SK-N-SH (cell line): Measurements from ENCODE around the gene DNAH7. TPM values are rescaled to one million over a fixed set of nuclear protein-coding genes. Genes with fewer than 3 reads are reported as not detected.

Source experiments
- CTCF ChIA-PET: fragments of 300-600, 350-600 bp; formaldehyde crosslinking; extraction: SDS; loops from one replicate; lab custom pipeline; 2021; lab: Yijun Ruan, JAX
- POLR2A ChIA-PET: fragments of 350-600 bp; sonication (Branson Sonifier 250); formaldehyde crosslinking; extraction: SDS; loops from one replicate; lab custom pipeline; 2020; ENCODE audit warnings: antibody characterized with exemption, inconsistent platforms; lab: Yijun Ruan, JAX
- DNase-seq: peaks from one replicate; pipeline ENCODE4 v3.0.0; 2012
- H2AFZ ChIP-seq: fragments of 200-600 bp; sonication (generic); 2 replicates; pipeline ENCODE4 v1.8.1; 2016; ENCODE audit warnings: antibody characterized with exemption, mild to moderate bottlenecking, low read depth
- H3F3A ChIP-seq: fragments of 200-600 bp; sonication (generic); replicated peaks from 2 replicates; pipeline ENCODE3; 2016; ENCODE audit warnings: antibody characterized with exemption, mild to moderate bottlenecking; ENCODE audit not compliant: insufficient read depth
- H3K27ac ChIP-seq, 2 experiments: fragments of 200-500 bp in 1 of 2; fragments of 200-600 bp in 1 of 2; sonication (Bioruptor generic) in 1 of 2; sonication (generic), shearing (Covaris generic) in 1 of 2; 2 replicates each; pipeline versions ENCODE4 v1.5.1 to v1.6.1; 2014 to 2016; ENCODE audit warnings: low read depth in 2 of 2, inconsistent platforms in 1 of 2, low read length in 1 of 2, mild to moderate bottlenecking in 1 of 2, mixed read lengths in 1 of 2
- H3K27me3 ChIP-seq: fragments of 200-600 bp; sonication (generic), shearing (Covaris generic); 2 replicates; pipeline ENCODE4 v1.6.1; 2016; ENCODE audit warnings: mixed run types; ENCODE audit not compliant: insufficient read depth
- H3K36me3 ChIP-seq, 2 experiments: fragments of 200-500 bp in 1 of 2; fragments of 200-600 bp in 1 of 2; sonication (Bioruptor generic) in 1 of 2; sonication (generic) in 1 of 2; replicated peaks in 1 of 2; 2 replicates each; pipeline versions ENCODE3 to v1.5.1; 2014 to 2016; ENCODE audit warnings: low read length in 1 of 2, mild to moderate bottlenecking in 1 of 2; ENCODE audit not compliant: insufficient read depth in 2 of 2, control insufficient read depth in 1 of 2
- H3K4me1 ChIP-seq, 2 experiments: fragments of 200-500 bp in 1 of 2; fragments of 200-600 bp in 1 of 2; sonication (Bioruptor generic) in 1 of 2; sonication (generic), shearing (Covaris generic) in 1 of 2; 2 replicates each; pipeline versions ENCODE4 v1.5.1 to v1.6.1; 2014 to 2016; ENCODE audit warnings: low read depth in 1 of 2, low read length in 1 of 2, mixed run types in 1 of 2; ENCODE audit not compliant: insufficient read depth in 2 of 2, control insufficient read depth in 1 of 2
- H3K4me2 ChIP-seq: fragments of 200-600 bp; sonication (generic), shearing (Covaris generic); 2 replicates; pipeline ENCODE4 v1.6.1; 2017; ENCODE audit warnings: mixed run types
- H3K4me3 ChIP-seq, 2 experiments: fragments of 200-500 bp in 1 of 2; fragments of 200-600 bp in 1 of 2; sonication (Bioruptor generic) in 1 of 2; sonication (generic), shearing (Covaris generic) in 1 of 2; 2 replicates each; pipeline versions ENCODE4 v1.5.1 to v1.8.1; 2014 to 2016; ENCODE audit warnings: low read depth in 2 of 2, inconsistent platforms in 1 of 2, low read length in 1 of 2, mild to moderate bottlenecking in 1 of 2, mixed read lengths in 1 of 2, moderate library complexity in 1 of 2
- H3K79me2 ChIP-seq: fragments of 200-600 bp; sonication (generic); 2 replicates; pipeline ENCODE4 v1.8.1; 2017; ENCODE audit warnings: mild to moderate bottlenecking; ENCODE audit not compliant: insufficient read depth
- H3K9ac ChIP-seq: fragments of 200-600 bp; sonication (generic); 2 replicates; pipeline ENCODE4 v1.6.1; 2017; ENCODE audit warnings: mixed run types
- H3K9me2 ChIP-seq: fragments of 200-600 bp; sonication (generic); 2 replicates; pipeline ENCODE4 v1.6.1; 2017; ENCODE audit warnings: mixed run types
- H3K9me3 ChIP-seq: fragments of 200-600 bp; sonication (generic); 2 replicates; pipeline ENCODE4 v1.6.1; 2017; ENCODE audit warnings: mixed run types, mild to moderate bottlenecking, moderate library complexity
- H4K20me1 ChIP-seq: fragments of 200-600 bp; sonication (generic); 2 replicates; pipeline ENCODE4 v1.6.1; 2017; ENCODE audit warnings: mild to moderate bottlenecking, mixed run types; ENCODE audit not compliant: insufficient read depth
- CHD2 ChIP-seq: fragments of 150-350 bp; IDR thresholded peaks from 2 replicates; pipeline ENCODE4 v1.6.1; 2018; ENCODE audit warnings: low read length; ENCODE audit not compliant: partially characterized antibody
- EP300 ChIP-seq, 2 experiments: IDR thresholded peaks; 2 replicates each; pipeline versions ENCODE4 v1.4.0 to v1.6.1; 2012; ENCODE audit warnings: borderline replicate concordance in 1 of 2, low read depth in 1 of 2, low read length in 1 of 2
- GABPA ChIP-seq: IDR thresholded peaks from 2 replicates; pipeline ENCODE4 v1.4.0; 2012; ENCODE audit warnings: low read depth, mild to moderate bottlenecking
- JUND ChIP-seq: IDR thresholded peaks from 2 replicates; pipeline ENCODE4 v1.4.0; 2012
- MEF2A ChIP-seq: IDR thresholded peaks from 2 replicates; pipeline ENCODE4 v1.4.0; 2012; ENCODE audit warnings: low read depth, borderline replicate concordance
- MXI1 ChIP-seq: IDR thresholded peaks from 2 replicates; pipeline ENCODE4 v1.6.1; 2012; ENCODE audit warnings: mild to moderate bottlenecking, low read depth, low read length, improper control_type of control experiment
- RAD21 ChIP-seq: IDR thresholded peaks from 2 replicates; pipeline ENCODE4 v1.6.1; 2012; ENCODE audit warnings: mild to moderate bottlenecking, low read length
- RXRA ChIP-seq: IDR thresholded peaks from 2 replicates; pipeline ENCODE4 v1.4.0; 2012; ENCODE audit warnings: low read depth, mild to moderate bottlenecking, borderline replicate concordance
- SIN3A ChIP-seq: IDR thresholded peaks from 2 replicates; pipeline ENCODE4 v1.6.1; 2012; ENCODE audit warnings: low read depth, mild to moderate bottlenecking, low read length, moderate library complexity, borderline replicate concordance
- TAF1 ChIP-seq: IDR thresholded peaks from 2 replicates; pipeline ENCODE4 v1.6.1; 2012; ENCODE audit warnings: low read depth, mild to moderate bottlenecking, low read length, moderate library complexity, borderline replicate concordance
- TEAD4 ChIP-seq: IDR thresholded peaks from 2 replicates; pipeline ENCODE4 v1.4.0; 2012; ENCODE audit warnings: mild to moderate bottlenecking, borderline replicate concordance; ENCODE audit not compliant: insufficient read depth
- polyA plus RNA-seq, 3 experiments: library from polyadenylated mRNA; depleted of rRNA; stranded (reverse); fragments of >200 nt; gene quantifications; 2 replicates each; pipeline ENCODE4 v1.2.3, GENCODE V29; 2012
- TF ChIP-seq, protein P1 (sequence below): fragments of 150-350 bp; IDR thresholded peaks from 2 replicates; pipeline ENCODE4 v1.6.1; 2016; ENCODE audit warnings: mild to moderate bottlenecking, low read depth, low read length
- TF ChIP-seq, protein P2 (sequence below): IDR thresholded peaks from 2 replicates; pipeline ENCODE4 v1.4.0; 2012; ENCODE audit warnings: low read depth, borderline replicate concordance
- TF ChIP-seq, protein P3 (sequence below): fragments of 150-350 bp; IDR thresholded peaks from 2 replicates; pipeline ENCODE4 v1.6.1; 2017; ENCODE audit warnings: antibody characterized with exemption, low read length, low read depth, borderline replicate concordance
- TF ChIP-seq, protein P4 (sequence below): IDR thresholded peaks from 2 replicates; pipeline ENCODE4 v1.4.0; 2012; ENCODE audit warnings: low read depth
- TF ChIP-seq, protein P5 (sequence below): IDR thresholded peaks from 2 replicates; pipeline ENCODE4; 2012
- TF ChIP-seq, protein P6 (sequence below): IDR thresholded peaks from 2 replicates; pipeline ENCODE4 v1.6.1; 2012; ENCODE audit warnings: mild to moderate bottlenecking, low read depth, low read length, moderate library complexity
- TF ChIP-seq, protein P7 (sequence below): IDR thresholded peaks from 2 replicates; pipeline ENCODE4 v1.4.0; 2012; ENCODE audit warnings: low read depth, borderline replicate concordance

Gene DNAH7
- polyA plus RNA-seq, 1 of the 3 experiments (the other 2 are of a cell fraction) = 1.2 TPM

DNA sequence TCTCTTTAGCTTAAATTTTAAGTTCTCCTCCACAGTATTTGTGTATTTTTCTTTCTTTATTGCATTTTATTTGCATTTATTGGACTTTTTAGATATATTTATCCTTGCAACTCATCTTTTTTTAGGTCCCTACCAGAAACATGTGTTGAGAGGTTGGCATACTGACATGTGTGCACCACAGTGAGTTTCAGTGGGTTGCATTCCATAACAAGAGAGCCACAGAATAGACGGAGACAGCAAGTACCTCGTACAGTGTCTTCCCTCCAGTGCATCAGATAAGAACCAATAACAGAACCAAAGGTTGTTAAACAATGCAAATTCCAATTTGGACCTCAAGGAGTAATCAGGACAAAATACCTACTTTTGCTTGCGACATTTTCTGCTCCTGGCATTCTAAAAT is 111.9 kb downstream of the DNAH7 start (continued):
- TF ChIP-seq, protein P1, sequence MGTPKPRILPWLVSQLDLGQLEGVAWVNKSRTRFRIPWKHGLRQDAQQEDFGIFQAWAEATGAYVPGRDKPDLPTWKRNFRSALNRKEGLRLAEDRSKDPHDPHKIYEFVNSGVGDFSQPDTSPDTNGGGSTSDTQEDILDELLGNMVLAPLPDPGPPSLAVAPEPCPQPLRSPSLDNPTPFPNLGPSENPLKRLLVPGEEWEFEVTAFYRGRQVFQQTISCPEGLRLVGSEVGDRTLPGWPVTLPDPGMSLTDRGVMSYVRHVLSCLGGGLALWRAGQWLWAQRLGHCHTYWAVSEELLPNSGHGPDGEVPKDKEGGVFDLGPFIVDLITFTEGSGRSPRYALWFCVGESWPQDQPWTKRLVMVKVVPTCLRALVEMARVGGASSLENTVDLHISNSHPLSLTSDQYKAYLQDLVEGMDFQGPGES = no peak
- TF ChIP-seq, protein P2, sequence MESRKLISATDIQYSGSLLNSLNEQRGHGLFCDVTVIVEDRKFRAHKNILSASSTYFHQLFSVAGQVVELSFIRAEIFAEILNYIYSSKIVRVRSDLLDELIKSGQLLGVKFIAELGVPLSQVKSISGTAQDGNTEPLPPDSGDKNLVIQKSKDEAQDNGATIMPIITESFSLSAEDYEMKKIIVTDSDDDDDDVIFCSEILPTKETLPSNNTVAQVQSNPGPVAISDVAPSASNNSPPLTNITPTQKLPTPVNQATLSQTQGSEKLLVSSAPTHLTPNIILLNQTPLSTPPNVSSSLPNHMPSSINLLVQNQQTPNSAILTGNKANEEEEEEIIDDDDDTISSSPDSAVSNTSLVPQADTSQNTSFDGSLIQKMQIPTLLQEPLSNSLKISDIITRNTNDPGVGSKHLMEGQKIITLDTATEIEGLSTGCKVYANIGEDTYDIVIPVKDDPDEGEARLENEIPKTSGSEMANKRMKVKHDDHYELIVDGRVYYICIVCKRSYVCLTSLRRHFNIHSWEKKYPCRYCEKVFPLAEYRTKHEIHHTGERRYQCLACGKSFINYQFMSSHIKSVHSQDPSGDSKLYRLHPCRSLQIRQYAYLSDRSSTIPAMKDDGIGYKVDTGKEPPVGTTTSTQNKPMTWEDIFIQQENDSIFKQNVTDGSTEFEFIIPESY = no peak
- TF ChIP-seq GABPA = no peak

DNA sequence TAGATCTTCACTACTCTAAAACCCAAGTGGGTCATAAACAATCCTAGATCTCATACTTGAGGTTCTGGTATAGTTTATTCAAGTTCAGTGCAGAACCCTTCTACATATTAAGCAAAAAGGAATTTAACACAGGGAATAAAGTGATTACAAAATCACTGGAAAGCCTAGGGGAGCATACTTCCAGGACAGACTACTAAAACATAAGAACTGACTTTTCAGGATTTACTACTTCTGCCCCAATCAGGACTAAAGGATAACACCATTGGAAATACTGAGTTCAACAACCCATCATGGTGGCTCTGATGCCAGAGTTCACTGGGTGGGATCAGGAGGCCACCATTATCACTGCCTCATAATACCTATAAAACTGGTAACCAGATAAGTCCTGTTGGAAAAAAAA is 123.6 kb downstream of the DNAH7 start:
- no peak overlapping the region for H3K4me3 ChIP-seq
- TF ChIP-seq, protein P3, sequence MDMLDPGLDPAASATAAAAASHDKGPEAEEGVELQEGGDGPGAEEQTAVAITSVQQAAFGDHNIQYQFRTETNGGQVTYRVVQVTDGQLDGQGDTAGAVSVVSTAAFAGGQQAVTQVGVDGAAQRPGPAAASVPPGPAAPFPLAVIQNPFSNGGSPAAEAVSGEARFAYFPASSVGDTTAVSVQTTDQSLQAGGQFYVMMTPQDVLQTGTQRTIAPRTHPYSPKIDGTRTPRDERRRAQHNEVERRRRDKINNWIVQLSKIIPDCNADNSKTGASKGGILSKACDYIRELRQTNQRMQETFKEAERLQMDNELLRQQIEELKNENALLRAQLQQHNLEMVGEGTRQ = no peak
- TF ChIP-seq, protein P4, sequence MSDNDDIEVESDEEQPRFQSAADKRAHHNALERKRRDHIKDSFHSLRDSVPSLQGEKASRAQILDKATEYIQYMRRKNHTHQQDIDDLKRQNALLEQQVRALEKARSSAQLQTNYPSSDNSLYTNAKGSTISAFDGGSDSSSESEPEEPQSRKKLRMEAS = no peak
- no peak for TF ChIP-seq TEAD4
- TF ChIP-seq, protein P5, sequence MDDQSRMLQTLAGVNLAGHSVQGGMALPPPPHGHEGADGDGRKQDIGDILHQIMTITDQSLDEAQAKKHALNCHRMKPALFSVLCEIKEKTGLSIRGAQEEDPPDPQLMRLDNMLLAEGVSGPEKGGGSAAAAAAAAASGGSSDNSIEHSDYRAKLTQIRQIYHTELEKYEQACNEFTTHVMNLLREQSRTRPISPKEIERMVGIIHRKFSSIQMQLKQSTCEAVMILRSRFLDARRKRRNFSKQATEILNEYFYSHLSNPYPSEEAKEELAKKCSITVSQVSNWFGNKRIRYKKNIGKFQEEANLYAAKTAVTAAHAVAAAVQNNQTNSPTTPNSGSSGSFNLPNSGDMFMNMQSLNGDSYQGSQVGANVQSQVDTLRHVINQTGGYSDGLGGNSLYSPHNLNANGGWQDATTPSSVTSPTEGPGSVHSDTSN = no peak
- TF ChIP-seq JUND = no peak
- TF ChIP-seq RXRA = no peak
- no peak for TF ChIP-seq MXI1
- TF ChIP-seq, protein P2 = no peak
- no peak for TF ChIP-seq MEF2A
- no peak for TF ChIP-seq EP300 (IDR thresholded peaks at IDR 0.05; ENCODE audit: borderline replicate concordance in 1 of 2, low read depth in 1 of 2, low read length in 1 of 2)
- no peak for TF ChIP-seq RAD21
- TF ChIP-seq CHD2 = no peak
- TF ChIP-seq, protein P6, sequence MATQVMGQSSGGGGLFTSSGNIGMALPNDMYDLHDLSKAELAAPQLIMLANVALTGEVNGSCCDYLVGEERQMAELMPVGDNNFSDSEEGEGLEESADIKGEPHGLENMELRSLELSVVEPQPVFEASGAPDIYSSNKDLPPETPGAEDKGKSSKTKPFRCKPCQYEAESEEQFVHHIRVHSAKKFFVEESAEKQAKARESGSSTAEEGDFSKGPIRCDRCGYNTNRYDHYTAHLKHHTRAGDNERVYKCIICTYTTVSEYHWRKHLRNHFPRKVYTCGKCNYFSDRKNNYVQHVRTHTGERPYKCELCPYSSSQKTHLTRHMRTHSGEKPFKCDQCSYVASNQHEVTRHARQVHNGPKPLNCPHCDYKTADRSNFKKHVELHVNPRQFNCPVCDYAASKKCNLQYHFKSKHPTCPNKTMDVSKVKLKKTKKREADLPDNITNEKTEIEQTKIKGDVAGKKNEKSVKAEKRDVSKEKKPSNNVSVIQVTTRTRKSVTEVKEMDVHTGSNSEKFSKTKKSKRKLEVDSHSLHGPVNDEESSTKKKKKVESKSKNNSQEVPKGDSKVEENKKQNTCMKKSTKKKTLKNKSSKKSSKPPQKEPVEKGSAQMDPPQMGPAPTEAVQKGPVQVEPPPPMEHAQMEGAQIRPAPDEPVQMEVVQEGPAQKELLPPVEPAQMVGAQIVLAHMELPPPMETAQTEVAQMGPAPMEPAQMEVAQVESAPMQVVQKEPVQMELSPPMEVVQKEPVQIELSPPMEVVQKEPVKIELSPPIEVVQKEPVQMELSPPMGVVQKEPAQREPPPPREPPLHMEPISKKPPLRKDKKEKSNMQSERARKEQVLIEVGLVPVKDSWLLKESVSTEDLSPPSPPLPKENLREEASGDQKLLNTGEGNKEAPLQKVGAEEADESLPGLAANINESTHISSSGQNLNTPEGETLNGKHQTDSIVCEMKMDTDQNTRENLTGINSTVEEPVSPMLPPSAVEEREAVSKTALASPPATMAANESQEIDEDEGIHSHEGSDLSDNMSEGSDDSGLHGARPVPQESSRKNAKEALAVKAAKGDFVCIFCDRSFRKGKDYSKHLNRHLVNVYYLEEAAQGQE = no peak
- TF ChIP-seq, protein P7, sequence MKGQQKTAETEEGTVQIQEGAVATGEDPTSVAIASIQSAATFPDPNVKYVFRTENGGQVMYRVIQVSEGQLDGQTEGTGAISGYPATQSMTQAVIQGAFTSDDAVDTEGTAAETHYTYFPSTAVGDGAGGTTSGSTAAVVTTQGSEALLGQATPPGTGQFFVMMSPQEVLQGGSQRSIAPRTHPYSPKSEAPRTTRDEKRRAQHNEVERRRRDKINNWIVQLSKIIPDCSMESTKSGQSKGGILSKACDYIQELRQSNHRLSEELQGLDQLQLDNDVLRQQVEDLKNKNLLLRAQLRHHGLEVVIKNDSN = no peak
- no peak for TF ChIP-seq TAF1
- no peak for TF ChIP-seq SIN3A

More for the DNA sequence above, 123.6 kb downstream of the DNAH7 start:
- POLR2A ChIA-PET = no interaction called here
- CTCF ChIA-PET = no interaction called here
- Histone ChIP-seq H2AFZ (no peak overlapping the region), H3K9ac (no peak overlapping the region), H3K9me2 (no peaks in the 10 kb centered on the region), H3K4me2 (no peak overlapping the region), H3K79me2 (no peaks in the 10 kb centered on the region), H4K20me1 (no peaks in the 10 kb centered on the region), H3K27me3 (no peaks in the 10 kb centered on the region), H3F3A (no peaks in the 10 kb centered on the region), H3K27ac (no peak overlapping the region), H3K36me3 (no peaks in the 10 kb centered on the region), H3K9me3 (no peaks in the 10 kb centered on the region), H3K4me1 (no peaks in the 10 kb centered on the region)
- no peak for DNase-seq
